ENCODE measurements around the gene PRRT1B.
A peak's percentile ranks its signal among the peaks of the same experiment; 100 is the strongest.
"Not testable (repeated sequence)": the region's sequence is repeated elsewhere in the genome, so short reads cannot be mapped to it uniquely, and the experiment has no call there.

The PRRT1B gene

DNA sequence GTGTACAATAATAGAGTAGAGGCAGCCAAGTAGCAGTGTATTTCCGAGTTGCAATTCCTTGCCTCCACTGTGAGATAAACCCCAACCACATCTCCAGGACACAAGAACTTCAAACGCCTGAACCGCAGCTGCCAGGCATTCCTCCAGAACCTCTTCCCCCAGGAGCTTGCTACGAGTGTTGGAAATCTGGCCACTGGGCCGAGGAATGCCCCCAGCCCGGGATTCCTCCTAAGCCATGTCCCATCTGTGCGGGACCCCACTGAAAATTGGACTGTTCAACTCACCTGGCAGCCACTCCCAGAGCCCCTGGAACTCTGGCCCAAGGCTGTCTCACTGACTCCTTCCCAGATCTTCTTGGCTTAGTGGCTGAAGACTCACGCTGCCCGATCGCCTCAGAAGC lies 3.9 kb downstream of the PRRT1B start:
- not testable (repeated sequence) for DNase-seq (ENCODE audit: low read depth in 3 of 3)

DNA sequence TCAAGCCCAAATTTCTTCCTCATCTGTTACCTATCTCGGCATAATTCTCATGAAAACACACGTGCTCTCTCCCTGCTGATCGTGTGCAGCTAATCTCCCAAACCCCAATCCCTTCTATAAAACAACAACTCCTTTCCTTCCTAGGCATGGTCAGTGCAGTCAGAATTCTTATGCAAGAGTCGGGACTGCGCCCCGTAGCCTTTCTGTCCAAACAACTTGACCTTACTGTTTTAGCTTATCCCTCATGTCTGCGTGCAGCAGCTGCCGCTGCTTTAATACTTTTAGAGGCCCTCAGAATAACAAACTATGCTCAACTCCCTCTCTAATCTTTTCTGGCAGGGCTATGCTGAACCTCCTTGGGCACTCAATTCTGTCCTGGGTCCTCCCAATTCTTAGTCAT lies 5.1 kb downstream of the PRRT1B start:
- not testable (repeated sequence) for DNase-seq (ENCODE audit: low read depth in 3 of 3)

DNA sequence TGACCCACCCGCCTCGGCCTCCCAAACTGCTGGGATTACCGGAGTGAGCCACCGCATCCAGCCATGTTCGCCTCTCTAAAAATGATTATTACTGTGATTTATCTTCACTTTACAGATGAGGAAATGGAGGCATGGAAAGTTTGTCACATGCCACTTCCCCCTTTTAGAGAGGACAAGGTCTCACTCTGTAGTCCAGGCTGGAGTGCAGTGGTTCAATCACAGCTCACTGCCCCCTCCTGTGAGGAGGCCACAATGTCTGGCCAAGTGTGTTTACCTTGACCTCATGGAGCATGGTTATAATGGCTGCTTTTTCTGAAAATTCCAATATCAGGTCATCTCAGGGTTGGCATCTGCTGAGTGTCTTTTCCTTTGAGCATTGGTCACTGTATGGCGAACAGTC lies 6.7 kb downstream of the PRRT1B start:
- no peak for DNase-seq (ENCODE audit: low read depth in 3 of 3)

DNA sequence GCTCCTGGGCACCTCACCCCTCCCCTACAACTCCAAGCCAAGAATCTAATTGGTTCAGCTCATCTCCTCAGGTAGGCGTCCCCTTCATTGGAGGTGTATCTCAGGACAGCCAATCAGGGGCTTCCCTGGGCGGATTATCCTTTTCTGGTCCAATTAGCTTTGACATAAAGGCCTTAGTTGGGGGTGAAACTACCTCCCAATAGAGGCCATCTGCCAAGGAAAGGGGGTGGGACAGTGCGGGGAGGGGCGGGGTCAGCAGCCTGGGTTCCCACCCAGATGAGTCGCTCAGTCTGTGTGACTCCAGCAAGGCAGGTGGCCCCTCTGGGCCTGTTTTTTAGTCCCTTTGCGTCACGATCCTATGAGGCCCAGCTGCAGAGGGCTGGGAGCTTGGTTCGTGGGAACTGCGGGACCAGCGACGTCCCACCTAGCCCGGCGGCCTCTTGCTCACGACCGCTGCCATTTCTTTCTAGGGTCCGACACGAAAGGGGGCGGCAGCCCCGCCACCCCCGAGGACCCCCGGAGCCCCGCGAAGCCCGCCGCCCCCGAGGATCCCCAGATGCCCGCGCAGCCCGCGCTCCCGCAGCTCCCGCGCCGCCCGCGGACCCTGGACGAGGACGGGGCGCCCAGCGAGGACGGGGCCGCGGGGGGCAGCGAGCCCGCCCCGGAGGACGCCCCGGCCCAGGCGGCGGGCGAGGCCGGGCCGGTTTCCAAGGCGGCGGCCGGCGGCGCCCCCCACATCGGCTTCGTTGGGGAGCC lies 8.9 kb downstream of the PRRT1B start:
- no peak for DNase-seq (ENCODE audit: low read depth in 3 of 3)

DNA sequence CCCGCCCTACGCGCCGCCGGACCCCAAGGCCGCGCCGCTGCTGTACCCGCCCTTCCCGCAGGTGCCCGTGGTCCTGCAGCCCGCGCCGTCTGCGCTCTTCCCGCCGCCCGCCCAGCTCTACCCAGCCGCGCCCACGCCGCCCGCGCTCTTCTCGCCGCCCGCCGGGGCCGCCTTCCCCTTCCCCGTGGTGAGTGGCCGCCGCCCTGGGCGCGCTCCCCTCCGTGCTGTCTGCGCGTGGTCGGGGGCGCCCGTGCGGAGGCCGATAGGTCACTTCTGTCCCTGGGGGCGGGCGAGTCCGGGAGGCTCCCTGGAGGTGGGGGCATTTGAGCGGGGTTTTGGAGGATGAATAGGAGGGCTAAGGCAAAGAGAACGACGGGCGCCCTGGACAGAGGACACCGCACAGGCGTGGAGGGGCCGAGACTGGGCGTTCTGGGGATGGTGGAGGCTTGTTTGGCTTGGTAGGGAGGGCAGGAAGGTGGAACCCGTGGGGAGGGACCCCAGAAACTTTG lies 9.6 kb downstream of the PRRT1B start:
- no peak for DNase-seq (ENCODE audit: low read depth in 3 of 3)

DNA sequence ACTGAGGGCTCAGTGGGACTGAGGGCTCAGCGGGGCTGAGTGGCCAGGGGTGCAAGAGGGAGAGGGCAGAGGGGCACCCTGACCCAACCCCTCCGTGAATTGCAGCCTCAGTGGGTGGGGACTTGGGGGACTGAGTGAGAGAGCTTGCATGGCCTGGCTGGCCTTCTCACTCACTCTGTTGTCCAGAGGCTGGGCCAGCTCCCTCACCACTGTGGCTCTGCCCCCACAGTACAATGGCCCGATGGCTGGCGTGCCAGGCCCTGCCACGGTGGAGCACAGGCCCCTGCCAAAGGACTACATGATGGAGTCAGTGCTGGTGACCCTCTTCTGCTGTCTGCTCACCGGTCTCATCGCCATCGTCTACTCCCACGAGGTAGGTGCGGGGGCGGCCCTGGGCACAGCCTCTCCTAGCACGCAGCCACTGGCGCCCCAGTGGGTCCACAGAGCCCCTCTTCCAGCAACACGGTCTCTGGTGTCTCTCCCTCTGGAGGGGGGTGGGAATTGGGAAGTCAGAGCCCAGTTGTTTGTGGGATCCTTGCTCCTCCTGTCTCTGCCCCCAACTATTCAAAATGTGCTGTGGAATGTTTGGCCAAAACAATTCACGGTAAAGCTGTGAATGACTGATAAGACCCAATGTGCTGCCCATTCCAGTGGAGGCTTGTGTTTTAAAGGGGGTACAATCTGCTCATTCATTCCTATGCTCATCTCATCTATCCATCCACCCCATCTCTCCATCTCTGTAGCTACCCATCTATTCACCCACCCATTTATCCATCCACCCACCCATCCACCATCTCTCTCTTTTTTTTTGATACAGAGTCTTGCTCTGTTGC lies 10.7 kb downstream of the PRRT1B start:
- no peak for DNase-seq (ENCODE audit: low read depth in 3 of 3)

DNA sequence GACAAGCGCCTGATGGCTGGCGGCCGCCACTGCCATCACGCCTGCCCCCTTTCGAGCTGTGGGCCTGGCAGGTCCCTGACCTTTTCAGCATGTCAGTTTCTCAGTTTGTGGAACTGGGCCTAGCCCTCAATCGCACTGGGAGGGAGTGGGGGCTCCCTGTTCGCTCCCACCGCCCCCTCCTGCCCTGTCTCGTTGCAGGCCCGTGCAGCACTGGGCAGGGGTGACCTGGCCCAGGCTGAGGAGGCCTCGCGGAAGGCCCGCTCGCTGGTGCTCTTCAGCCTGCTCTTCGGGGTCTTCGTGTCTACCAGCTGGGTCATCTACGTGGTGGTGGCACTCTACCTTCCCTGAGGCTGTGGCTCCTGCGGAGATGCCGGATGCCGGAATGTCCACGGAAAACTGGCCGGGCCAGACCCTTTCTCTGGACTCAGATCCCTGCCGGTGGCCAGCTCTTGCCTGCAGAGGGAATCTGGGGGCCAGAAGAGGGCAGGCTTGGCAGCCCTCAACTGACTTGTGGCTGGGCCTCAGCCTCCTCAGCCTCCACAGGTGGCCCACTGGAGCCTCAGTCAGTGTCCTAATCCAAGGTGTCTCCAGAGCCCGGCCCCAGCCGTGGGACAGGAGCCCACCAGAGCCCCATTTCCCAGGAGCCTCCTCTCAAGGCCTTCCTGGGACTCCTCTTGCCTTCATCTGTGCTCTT lies 12.7 kb downstream of the PRRT1B start:
- no peak for DNase-seq (ENCODE audit: low read depth in 3 of 3)

DNA sequence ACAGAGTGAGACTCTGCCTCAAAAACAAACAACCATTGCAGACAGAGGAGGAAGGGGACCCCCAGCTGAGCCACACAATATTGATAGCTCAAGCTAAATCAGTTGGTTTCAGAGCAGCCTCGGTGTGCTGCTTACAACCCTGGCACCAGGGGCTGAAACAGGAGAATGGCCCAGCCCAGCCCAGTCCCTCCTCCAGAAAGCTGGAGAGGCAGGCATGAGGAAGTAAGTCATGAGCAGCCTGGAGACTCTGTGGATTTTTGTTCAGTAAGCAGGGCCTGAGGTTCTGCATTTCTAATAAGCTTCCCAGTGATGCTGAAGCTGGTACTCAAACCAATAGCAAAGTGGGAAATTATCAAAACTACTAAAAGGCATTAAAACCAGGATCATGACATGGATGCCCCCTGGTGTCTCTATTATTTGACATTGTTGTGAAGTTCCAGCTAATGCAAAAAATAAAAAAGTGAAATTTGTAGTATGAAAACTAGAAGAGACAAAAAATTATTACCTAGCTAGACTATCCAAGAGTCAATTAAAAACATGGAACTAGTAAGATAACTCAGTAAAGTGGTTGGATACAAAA lies 14.2 kb downstream of the PRRT1B start:
- DNase-seq (ENCODE audit: low read depth in 3 of 3) = no peak

DNA sequence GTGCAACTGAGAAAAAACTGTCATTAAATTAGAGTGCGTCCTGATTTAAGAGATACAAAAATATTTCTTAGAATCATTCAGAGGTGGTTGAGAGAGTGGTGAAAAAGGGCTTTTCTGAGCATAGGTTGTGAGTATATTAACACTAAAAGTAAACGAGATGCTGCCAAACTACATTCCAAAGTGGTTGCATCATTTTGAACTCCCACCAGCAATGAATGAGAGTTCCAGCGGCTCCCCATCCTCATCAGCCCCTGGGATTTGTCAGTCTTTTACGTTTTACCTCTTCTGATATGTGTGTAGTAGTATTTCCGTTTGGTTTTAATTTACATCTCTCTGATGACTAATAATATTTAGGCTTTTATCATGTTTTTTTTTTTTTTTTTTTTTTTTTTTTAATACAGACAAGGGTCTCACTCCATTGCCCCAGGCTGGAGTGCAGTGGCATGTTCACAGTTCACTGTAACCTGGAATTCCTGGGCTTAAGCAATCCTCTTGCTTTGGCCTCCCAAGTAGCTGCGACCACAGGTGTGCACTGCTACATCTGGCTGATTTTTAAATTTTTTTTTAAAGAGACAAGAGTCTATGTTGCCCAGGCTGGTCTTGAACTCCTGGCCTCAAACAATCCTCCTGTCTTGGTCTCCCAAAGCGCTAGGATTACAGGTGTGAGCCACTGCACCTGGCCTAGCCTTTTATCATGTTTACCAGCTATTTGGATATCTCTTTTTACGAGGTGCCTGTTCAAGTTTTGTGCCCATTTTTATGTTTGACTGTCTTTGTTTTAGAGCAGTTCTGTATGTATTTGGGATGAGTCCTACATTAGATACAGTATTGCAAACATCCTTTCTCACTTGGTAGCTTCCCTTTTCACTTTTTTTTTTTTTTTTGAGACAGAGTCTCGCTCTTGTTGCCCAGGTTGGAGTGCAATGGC lies 17.0 kb downstream of the PRRT1B start:
- DNase-seq (ENCODE audit: low read depth in 3 of 3) = no peak

DNA sequence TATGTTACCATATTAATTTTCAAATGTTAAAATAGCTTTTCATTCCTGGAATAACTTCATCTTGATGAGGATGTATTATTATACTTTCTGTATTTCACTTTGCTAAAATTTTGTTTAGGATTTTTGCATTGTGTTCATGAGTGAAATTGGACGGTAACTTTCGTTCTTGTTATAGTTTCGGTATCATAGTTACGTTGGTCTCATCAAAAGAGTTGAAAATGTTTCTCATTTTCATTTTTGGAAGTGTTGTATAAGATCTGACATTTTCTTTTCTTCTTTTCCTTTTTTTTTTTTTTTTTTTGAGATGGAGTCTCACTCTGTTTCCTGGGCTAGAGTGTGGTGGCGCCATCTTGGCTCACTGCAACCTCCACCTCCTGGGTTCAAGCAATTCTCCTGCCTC lies 20.0 kb downstream of the PRRT1B start:
- DNase-seq (ENCODE audit: low read depth in 3 of 3) = no peak

DNA sequence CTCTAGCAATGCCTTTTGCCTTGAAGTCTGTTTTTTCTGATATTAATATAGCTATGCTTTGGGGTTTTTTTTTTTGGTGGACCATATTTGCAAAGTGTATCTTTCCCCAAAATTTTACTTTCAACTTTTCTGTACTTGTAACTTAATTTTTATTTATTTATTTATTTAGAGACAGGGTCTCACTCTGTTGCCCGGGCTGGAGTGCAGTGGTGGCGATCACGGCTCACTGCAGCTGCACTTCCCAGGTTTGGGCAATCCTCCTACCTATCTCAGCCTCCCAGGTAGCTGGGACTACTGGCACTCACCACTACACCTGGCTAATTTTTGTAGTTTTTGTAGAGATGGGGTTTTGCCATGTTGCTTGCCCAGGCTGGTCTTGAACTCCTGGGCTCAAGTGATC lies 20.8 kb downstream of the PRRT1B start:
- DNase-seq (ENCODE audit: low read depth in 3 of 3) = no peak

DNA sequence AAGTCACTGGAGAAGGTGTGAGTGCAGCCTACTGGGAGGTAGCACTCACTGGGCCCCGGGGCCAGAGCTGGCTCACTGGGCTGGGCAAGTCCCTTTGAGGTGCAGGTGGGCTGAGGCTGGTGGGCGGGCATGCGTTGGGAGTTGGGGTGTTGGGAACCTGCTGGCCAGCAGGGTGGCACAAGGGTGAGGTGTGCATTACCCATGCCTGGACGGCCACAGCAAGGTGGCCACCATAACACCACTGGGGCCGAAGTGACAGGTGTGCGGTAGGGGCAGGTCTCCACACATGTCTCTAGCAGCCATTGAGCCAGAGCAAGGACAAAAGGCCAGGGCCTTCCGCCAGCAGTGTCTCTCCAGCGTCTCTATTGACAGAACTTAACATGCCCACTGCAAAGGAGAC lies 22.6 kb downstream of the PRRT1B start:
- no peak for DNase-seq (ENCODE audit: low read depth in 3 of 3)

DNA sequence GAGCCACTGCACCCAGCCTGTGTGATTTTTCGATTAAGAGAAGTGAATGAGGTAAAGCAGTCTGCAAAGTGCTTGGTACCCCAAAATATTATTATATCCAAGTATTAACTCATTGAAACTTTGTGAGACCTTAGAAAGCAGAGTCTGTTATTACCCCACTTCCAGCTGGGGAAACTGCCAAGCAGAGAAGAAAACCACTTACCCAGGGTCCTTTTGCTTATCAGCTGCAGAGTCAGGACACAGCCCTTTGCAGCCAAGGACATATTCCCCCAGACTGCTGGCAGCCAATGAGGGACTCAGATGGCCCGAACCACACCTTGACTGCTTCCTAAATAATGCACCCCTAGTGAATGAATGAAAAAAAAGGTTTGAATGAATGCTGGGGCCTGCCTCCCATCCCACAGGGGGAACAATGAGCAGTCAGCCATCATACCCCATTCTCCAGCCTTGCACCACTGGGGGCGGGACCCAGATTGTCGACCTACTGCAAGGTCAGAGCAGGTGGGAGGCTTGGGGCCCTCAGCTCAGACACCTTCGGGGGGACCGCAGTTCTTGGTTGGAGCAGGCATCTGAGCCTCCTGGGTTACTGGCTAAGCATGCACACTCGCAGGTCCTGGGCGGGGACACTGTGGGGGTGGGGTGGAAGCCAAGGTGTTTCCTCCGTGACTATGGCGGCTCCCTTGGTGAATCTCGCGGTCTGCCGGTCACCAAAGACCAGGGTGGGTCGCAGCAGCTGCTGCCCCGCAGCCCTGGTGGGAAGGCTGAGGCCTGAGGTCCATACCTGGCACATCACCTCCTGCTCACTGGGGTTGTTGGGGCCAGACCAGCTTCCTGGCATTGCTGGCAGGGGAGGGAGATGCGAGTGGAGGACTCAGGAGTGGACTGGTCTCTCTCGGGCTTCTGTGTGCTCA lies 29.7 kb downstream of the PRRT1B start:
- no peak for DNase-seq (ENCODE audit: low read depth in 3 of 3)

DNA sequence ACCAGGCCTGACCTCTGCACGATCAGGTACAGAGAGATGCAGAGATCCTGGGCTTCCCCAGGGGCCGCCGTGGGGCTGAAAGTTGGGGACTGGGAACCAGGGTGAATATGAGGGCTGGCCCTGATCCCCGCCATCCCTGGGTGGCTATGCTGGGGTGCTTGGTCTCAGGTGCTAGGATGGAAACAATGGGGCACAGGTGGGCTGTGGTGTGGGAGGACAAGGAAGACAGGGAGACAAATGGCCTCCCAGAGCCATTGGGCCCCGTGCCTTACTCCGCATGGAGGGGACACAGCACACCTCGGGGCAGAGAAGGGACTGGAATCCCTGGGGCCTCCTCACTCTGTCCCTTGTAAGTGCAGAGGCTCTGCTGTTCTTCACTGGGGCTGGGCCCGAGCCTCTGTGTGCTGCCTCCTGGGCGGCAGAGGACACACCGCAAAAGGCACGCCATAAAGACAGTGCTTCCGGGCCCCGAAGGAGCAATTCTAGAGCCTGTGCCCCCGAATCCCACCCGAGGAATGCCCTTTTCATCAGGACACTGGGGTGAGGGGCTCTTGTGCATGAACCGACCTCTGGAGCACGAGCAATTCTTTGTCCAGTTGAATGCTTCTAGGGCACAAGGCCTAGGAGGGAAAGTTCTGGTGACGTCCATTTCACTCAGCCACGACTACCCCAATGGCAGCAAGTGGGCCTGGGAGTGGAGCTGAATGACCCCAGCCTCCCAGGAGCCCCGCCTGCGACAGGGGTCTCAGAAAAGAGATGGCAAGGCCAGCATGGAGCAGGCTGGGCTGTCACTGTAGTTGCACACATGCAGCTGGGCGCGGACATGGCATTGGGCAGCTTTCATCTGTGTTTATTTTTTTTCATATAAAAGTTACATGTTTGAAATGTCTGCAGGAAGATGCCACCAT lies 30.9 kb downstream of the PRRT1B start:
- DNase-seq (ENCODE audit: low read depth in 3 of 3) = no peak

DNA sequence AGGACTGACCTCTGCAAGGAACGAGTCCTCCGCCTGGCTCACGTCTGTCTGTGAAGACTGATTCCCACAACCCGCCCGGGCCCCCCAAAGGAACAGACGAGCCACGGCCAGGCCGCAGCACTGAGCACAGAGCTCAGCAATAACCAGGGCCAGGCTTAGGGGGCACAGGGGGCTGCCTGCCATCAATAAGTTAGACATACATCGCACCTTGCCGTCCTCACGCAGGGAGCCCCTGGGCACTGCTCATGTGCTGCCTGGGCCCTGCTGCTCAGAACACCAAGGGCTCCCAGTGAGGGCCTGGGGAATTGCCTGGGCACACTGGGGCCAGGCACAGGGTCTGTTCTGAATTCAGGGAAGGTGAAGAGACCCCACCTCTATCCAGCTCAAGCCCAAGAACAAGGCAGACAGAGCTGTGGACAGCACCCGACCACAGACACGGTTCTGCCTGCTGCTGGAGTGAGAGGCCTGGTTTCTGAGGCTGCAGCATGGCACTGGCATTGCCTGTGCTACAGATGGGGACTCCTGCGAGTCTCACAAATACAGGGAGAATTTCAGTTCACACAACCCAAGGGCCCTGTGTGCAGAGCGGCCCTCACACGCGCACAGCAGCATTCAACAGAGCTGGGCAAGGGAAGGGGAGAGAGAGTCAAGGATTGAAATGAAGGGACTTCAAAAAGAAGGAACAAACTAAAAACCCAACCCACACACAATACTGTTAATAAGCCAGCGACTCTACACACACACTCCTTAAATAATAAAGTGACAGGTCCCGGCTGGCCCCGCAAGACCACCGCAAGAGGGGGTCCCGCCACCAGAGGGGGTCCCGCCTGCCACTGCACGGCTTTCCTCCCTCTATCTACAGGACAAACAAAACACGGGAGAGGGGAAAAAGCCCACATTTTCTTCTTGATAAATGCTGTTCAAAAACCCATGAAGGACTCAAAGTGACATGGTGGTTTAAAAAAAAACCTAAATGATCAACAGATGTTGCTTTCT lies 32.0 kb downstream of the PRRT1B start:
- no peak for DNase-seq (ENCODE audit: low read depth in 3 of 3)

DNA sequence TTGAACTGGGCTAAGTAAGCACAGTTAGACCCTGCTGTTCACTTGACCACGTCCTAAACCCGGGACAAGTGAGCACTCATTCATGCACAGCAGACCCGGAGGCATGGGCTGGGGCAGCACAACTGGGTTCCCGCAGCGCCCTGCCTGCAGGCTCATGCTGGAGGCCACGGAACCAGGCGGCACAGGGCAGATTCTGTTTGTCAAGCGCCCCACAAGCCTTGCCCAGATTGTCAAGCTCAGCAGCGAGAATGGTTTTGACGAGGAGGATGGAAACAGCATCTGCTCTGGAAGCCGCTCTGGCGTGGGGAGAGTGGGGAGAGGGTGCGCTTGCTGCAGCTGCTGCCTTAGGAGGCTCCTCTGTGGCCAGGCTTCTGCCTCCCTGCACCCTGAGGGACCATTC lies 32.7 kb downstream of the PRRT1B start:
- no peak for DNase-seq (ENCODE audit: low read depth in 3 of 3)

DNA sequence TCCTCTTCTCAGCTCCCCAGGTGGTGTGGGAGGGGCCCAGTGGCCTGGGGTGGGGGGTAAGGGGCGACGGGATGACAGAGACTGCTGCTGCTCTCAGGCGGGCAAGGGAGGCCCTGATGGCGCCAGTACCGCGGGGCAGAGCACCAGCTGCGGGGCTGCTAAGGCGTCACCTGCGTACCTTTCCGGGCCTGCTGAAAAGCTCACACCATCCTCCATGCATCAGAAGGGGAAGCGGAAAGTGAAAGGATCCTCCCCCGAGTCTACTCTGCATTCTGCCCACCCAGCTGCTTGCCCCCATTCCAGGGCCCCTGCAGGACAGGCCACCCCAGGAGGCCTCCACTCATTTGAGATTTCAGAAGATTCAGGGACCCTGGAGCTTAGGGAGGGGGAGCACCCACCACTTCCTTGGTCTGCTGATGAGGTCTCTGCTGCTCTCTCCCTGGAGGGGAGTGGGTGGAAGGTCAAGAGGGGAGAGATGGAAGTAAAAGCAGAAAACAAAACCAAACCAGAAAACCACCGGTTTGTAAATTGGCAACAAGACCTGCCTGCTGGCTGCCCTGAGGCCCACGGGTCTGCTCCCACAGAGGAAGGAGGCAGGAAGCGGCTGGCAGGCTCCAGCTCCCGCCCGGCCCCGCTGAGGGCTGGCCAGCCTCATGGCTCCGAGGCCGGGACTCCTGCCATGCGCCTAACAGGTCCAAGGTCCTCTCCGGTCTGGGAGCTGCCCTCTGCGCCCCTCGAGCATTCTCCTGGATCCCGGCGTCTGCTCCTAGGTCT lies 33.6 kb downstream of the PRRT1B start:
- peak in 1 of 3 experiments; percentile 32 for DNase-seq (ENCODE audit: low read depth in 3 of 3)
